ENCODE data around the gene GPR12. TPM values are rescaled to one million over a fixed set of nuclear protein-coding genes. Genes with fewer than 3 reads are reported as not detected.
A peak's percentile ranks its signal among the peaks of the same experiment; 100 is the strongest.

GPR12 gene
- total RNA-seq, 2 experiments from 2014 or later = not detected

- intact Hi-C loops (cut with micrococcal nuclease) = loop anchor here (5.0 kb wide), 2 partner anchors 164 to 224 kb away; no protein-coding TSS in a partner anchor
- Mint-ChIP-seq H3K27ac (no peak overlapping the region), H3K4me3 (no peak overlapping the region), H3K4me1 (ENCODE audit: low read depth) (peaks cover 7% of the 10 kb centered on the region), H3K36me3 (ENCODE audit: low read depth) (no peaks in the 10 kb centered on the region), H3K27me3 (no peaks in the 10 kb centered on the region), H3K9me3 (peaks cover 4% of the 10 kb centered on the region)
- DNase-seq = no peak
- peak; percentile 24 for ATAC-seq
- TF ChIP-seq CTCF (IDR thresholded peaks at IDR 0.05) = peak; percentile 10
- ChIA-PET POLR2A (no interaction called here), CTCF (interaction anchor here (0.8 to 6.1 kb wide), 8 partner anchors 10 to 238 kb away, joined by 4 to 38 read pairs (median 5); no protein-coding TSS in a partner anchor)
Measured at GRCh38 chr13:26708007-26708297, 52.6 kb downstream of the GPR12 start.

GRCh38 chr13:26707122-26708006, 53.2 kb downstream of the GPR12 start:
- intact Hi-C loops (cut with micrococcal nuclease) = loop anchor here (5.0 kb wide), 2 partner anchors 165 to 225 kb away; no protein-coding TSS in a partner anchor
- Mint-ChIP-seq H3K9me3 (no peaks in the 10 kb centered on the region), H3K4me1 (ENCODE audit: low read depth) (peaks cover 7% of the 10 kb centered on the region), H3K27me3 (no peaks in the 10 kb centered on the region), H3K27ac (no peak overlapping the region), H3K36me3 (ENCODE audit: low read depth) (no peaks in the 10 kb centered on the region), H3K4me3 (no peak overlapping the region)
- ATAC-seq (peak; percentile 89), DNase-seq (peak; percentile 69)
- TF ChIP-seq CTCF (IDR thresholded peaks at IDR 0.05) = peak; percentile 69
- ChIA-PET CTCF (interaction anchor here (0.7 to 6.1 kb wide), 10 partner anchors 9 to 239 kb away, joined by 3 to 38 read pairs (median 5); no protein-coding TSS in a partner anchor), POLR2A (no interaction called here)

GRCh38 chr13:26706381-26706780, 54.2 kb downstream of the GPR12 start:
- intact Hi-C loops (cut with micrococcal nuclease) = loop anchor here (5.0 kb wide), 2 partner anchors 166 to 226 kb away; no protein-coding TSS in a partner anchor
- ATAC-seq (no peak), DNase-seq (no peak)
- H3K9me3 Mint-ChIP-seq = no peaks in the 10 kb centered on the region
- ChIA-PET POLR2A (no interaction called here), CTCF (interaction anchor here (0.7 to 6.1 kb wide), 7 partner anchors 8 to 224 kb away, joined by 3 to 38 read pairs (median 4); no protein-coding TSS in a partner anchor)
- no peak overlapping the region for H3K4me3 Mint-ChIP-seq
- peaks cover 6% of the 10 kb centered on the region for H3K4me1 Mint-ChIP-seq (ENCODE audit: low read depth)
- H3K36me3 Mint-ChIP-seq (ENCODE audit: low read depth) = no peaks in the 10 kb centered on the region
- TF ChIP-seq CTCF (IDR thresholded peaks at IDR 0.05) = no peak
- no peak overlapping the region for H3K27ac Mint-ChIP-seq
- H3K27me3 Mint-ChIP-seq = no peaks in the 10 kb centered on the region

GRCh38 chr13:26705536-26705935, 55.0 kb downstream of the GPR12 start:
- no peak for TF ChIP-seq CTCF (IDR thresholded peaks at IDR 0.05)
- H3K9me3 Mint-ChIP-seq = no peaks in the 10 kb centered on the region
- DNase-seq (no peak), ATAC-seq (no peak)
- H3K27me3 Mint-ChIP-seq = no peaks in the 10 kb centered on the region
- H3K36me3 Mint-ChIP-seq (ENCODE audit: low read depth) = no peaks in the 10 kb centered on the region
- intact Hi-C loops (cut with micrococcal nuclease) = loop anchor here (5.0 kb wide), 2 partner anchors 167 to 227 kb away; no protein-coding TSS in a partner anchor
- H3K4me1 Mint-ChIP-seq (ENCODE audit: low read depth) = no peaks in the 10 kb centered on the region
- no peak overlapping the region for H3K27ac Mint-ChIP-seq
- POLR2A ChIA-PET = no interaction called here
- no peak overlapping the region for H3K4me3 Mint-ChIP-seq
- CTCF ChIA-PET = interaction anchor here (3.4 to 6.1 kb wide), 2 partner anchors 13 to 167 kb away, joined by 26 to 38 read pairs; no protein-coding TSS in a partner anchor

Other genes with a start within 250 kb of the GPR12 start
- gene WASF3, start 203.1 kb downstream of the GPR12 start, total RNA-seq = under 1 TPM; 0.07 to 0.09 TPM